ENCODE results near the gene CDH26. TPM values are rescaled to one million over a fixed set of nuclear protein-coding genes. Genes with fewer than 3 reads are reported as not detected.
A peak's percentile ranks its signal among the peaks of the same experiment; 100 is the strongest.

CDH26 gene
- polyA plus RNA-seq, 3 donors = 1.3 to 3.0 (median 2.0) TPM

DNA sequence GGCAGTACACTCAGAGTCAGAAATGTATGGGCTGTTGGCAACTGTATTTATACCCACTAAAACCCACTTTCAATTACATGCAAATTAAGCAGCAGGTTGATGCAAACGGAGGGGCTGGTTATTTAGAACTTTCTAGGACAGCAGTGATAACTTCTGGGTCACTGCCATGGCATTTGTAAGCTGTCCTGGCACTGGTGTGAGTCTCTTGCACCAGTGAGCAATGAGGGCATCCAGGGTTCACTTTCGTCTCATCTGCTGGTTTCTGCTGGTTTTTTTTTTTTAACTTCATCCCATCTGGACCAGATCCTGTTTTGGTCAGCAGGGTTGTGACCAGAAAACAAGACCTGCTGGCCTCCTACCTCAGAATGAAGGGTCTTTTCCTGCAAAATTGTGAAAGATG is 49.2 kb downstream of the CDH26 start:
- intact Hi-C loops (cut with micrococcal nuclease) = loop anchor here in 1 of 2 donors (5.0 kb wide), 1 partner anchor 35 kb away; no protein-coding TSS in a partner anchor
- peak in 1 of 3 donors; percentile 30 for DNase-seq
- H2AFZ ChIP-seq (ENCODE audit: insufficient read depth, low read depth, low read length, poor library complexity, severe bottlenecking) = no peak overlapping the region
- H3K79me2 ChIP-seq (ENCODE audit: insufficient read depth, low read length) = no peaks in the 10 kb centered on the region
- no peaks in the 10 kb centered on the region for H3K27me3 ChIP-seq (ENCODE audit: control insufficient read depth in 2 of 2, insufficient read depth in 2 of 2, low read length in 2 of 2)
- Mint-ChIP-seq H3K4me3 (no peak overlapping the region), H3K27me3 (ENCODE audit: low read depth in 3 of 3) (peaks cover 0 to 2% (median 1%) of the 10 kb centered on the region in 3 donors), H3K9me3 (peaks cover 0 to 3% (median 0%) of the 10 kb centered on the region in 7 donors), H3K4me1 (peaks cover 47% of the 10 kb centered on the region), H3K27ac (peak overlapping the region in 6 of 7 donors; percentile 69 to 93 (median 90)), H3K36me3 (peaks cover 9 to 18% of the 10 kb centered on the region in 2 donors)
- no peaks in the 10 kb centered on the region for H4K20me1 ChIP-seq (ENCODE audit: insufficient read depth, low read length)
- TF ChIP-seq, protein P1, sequence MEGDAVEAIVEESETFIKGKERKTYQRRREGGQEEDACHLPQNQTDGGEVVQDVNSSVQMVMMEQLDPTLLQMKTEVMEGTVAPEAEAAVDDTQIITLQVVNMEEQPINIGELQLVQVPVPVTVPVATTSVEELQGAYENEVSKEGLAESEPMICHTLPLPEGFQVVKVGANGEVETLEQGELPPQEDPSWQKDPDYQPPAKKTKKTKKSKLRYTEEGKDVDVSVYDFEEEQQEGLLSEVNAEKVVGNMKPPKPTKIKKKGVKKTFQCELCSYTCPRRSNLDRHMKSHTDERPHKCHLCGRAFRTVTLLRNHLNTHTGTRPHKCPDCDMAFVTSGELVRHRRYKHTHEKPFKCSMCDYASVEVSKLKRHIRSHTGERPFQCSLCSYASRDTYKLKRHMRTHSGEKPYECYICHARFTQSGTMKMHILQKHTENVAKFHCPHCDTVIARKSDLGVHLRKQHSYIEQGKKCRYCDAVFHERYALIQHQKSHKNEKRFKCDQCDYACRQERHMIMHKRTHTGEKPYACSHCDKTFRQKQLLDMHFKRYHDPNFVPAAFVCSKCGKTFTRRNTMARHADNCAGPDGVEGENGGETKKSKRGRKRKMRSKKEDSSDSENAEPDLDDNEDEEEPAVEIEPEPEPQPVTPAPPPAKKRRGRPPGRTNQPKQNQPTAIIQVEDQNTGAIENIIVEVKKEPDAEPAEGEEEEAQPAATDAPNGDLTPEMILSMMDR (IDR thresholded peaks at IDR 0.05) = no peak
- no peaks in the 10 kb centered on the region for H3K36me3 ChIP-seq (replicated peaks in 1 of 2; ENCODE audit: control insufficient read depth in 1 of 2, insufficient read depth in 2 of 2, low read length in 2 of 2)
- H3K4me2 ChIP-seq (replicated peaks; ENCODE audit: extremely low read depth, low read length, poor library complexity, severe bottlenecking) = no peak overlapping the region
- peak overlapping the region; percentile 6 for H3K9ac ChIP-seq (ENCODE audit: insufficient read depth, low read length, poor library complexity, severe bottlenecking)
- WGBS (ENCODE audit: insufficient coverage) = 85% methylated on average over 2 of the region's 2 CpGs
- H3K4me3 ChIP-seq (replicated peaks in 1 of 3; ENCODE audit: low read depth in 2 of 3, low read length in 3 of 3) = no peak overlapping the region
- H3K4me1 ChIP-seq (ENCODE audit: control insufficient read depth in 1 of 2, insufficient read depth in 2 of 2, low read length in 2 of 2) = peaks cover 27 to 32% of the 10 kb centered on the region in 2 donors
- H3K9me3 ChIP-seq (replicated peaks in 1 of 2; ENCODE audit: control insufficient read depth in 1 of 2, insufficient read depth in 1 of 2, low read length in 2 of 2) = no peaks in the 10 kb centered on the region
- H3K27ac ChIP-seq (ENCODE audit: low read depth in 1 of 2, low read length in 2 of 2) = peak overlapping the region in 1 of 2 donors; percentile 81

DNA sequence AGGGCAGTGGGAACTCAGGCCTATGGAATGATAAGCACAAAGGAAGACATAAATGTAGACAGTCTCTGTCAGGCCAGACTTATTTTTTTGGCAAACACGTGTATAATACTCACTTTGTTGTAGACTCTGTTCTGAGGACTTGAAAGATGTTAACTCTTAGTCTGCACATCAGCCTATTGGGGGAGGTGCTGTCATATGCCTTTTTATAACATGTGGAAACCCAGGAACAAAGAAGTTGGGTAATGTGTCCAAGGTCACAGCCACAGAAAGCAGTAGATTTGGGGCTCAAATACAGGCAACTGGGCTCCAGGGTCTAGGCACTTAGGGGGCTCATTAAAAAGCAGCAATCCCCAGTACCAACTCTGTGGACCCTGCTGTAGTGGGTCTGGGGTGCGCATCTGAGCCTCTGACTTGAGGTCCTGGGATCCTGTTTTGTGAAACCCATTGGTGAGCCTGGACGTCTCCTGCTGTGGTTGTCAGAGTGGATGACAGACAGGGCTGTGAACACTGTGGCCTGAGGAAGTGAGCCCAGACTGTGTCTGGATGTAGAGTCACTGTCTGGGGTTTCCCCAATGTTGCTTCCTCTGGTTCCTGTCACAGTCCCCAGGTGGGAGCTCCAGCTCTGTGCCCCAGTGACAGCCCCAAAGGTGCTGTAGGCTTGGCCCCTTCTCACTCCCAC is 50.0 kb downstream of the CDH26 start:
- Mint-ChIP-seq H3K9me3 (peaks cover 0 to 3% (median 0%) of the 10 kb centered on the region in 7 donors), H3K4me1 (peaks cover 47% of the 10 kb centered on the region), H3K36me3 (peaks cover 8 to 18% of the 10 kb centered on the region in 2 donors), H3K4me3 (peak overlapping the region in 1 of 2 donors; percentile 57), H3K27ac (peak overlapping the region; percentile 82 to 93 (median 91)), H3K27me3 (ENCODE audit: low read depth in 3 of 3) (peaks cover 0 to 2% (median 1%) of the 10 kb centered on the region in 3 donors)
- Histone ChIP-seq H3K4me3 (replicated peaks in 1 of 3; ENCODE audit: low read depth in 2 of 3, low read length in 3 of 3) (no peak overlapping the region), H3K36me3 (replicated peaks in 1 of 2; ENCODE audit: control insufficient read depth in 1 of 2, insufficient read depth in 2 of 2, low read length in 2 of 2) (no peaks in the 10 kb centered on the region), H3K9me3 (replicated peaks in 1 of 2; ENCODE audit: control insufficient read depth in 1 of 2, insufficient read depth in 1 of 2, low read length in 2 of 2) (no peaks in the 10 kb centered on the region), H3K27ac (ENCODE audit: low read depth in 1 of 2, low read length in 2 of 2) (peak overlapping the region; percentile 61 to 81), H3K4me1 (ENCODE audit: control insufficient read depth in 1 of 2, insufficient read depth in 2 of 2, low read length in 2 of 2) (peaks cover 27 to 32% of the 10 kb centered on the region in 2 donors), H3K79me2 (ENCODE audit: insufficient read depth, low read length) (no peaks in the 10 kb centered on the region), H2AFZ (ENCODE audit: insufficient read depth, low read depth, low read length, poor library complexity, severe bottlenecking) (no peak overlapping the region), H4K20me1 (ENCODE audit: insufficient read depth, low read length) (no peaks in the 10 kb centered on the region), H3K4me2 (replicated peaks; ENCODE audit: extremely low read depth, low read length, poor library complexity, severe bottlenecking) (no peak overlapping the region), H3K27me3 (ENCODE audit: control insufficient read depth in 2 of 2, insufficient read depth in 2 of 2, low read length in 2 of 2) (no peaks in the 10 kb centered on the region), H3K9ac (ENCODE audit: insufficient read depth, low read length, poor library complexity, severe bottlenecking) (peak overlapping the region; percentile 6)
- intact Hi-C loops (cut with micrococcal nuclease) = loop anchor here in 1 of 2 donors (5.0 kb wide), 1 partner anchor 34 kb away; no protein-coding TSS in a partner anchor
- WGBS (ENCODE audit: insufficient coverage) = 43% methylated on average over 3 of the region's 3 CpGs
- DNase-seq = peak; percentile 90 to 97 (median 91)
- TF ChIP-seq, protein P1 (IDR thresholded peaks at IDR 0.05) = no peak
